HG02610 (cell line): ENCODE results near the gene C1QL4.

Experiments used
- ATAC-seq: cut with Tn5 transposase; IDR thresholded peaks from one replicate; pipeline ENCODE4 v1.9.1; 2021; ENCODE audit warnings: mild to moderate bottlenecking, moderate library complexity; ENCODE audit not compliant: unreplicated experiment

C1QL4 gene

GRCh38 chr12:49305762-49306510 lies 31.1 kb downstream of the C1QL4 start:
- no peak for ATAC-seq

GRCh38 chr12:49304161-49304560 lies 32.8 kb downstream of the C1QL4 start:
- no peak for ATAC-seq

GRCh38 chr12:49301760-49302159 lies 35.2 kb downstream of the C1QL4 start:
- no peak for ATAC-seq

- no peak for ATAC-seq
Observed at GRCh38 chr12:49298160-49298559, 38.8 kb downstream of the C1QL4 start.

- ATAC-seq, result no peak
Observed at GRCh38 chr12:49297695-49298060, 39.3 kb downstream of the C1QL4 start.

GRCh38 chr12:49296836-49297694 lies 39.9 kb downstream of the C1QL4 start:
- no peak for ATAC-seq

GRCh38 chr12:49296034-49296835 lies 40.8 kb downstream of the C1QL4 start:
- ATAC-seq, result no peak

GRCh38 chr12:49295082-49295936 lies 41.7 kb downstream of the C1QL4 start, which contains the start of gene PRPH:
PRPH (plus strand) TSS chr12:49295147; CDS start chr12:49295201, 54 bp downstream.
- ATAC-seq, result no peak

GRCh38 chr12:49294804-49295081 lies 42.2 kb downstream of the C1QL4 start:
- ATAC-seq, result no peak

GRCh38 chr12:49294086-49294803 lies 42.7 kb downstream of the C1QL4 start:
- ATAC-seq, result no peak

GRCh38 chr12:49293056-49293956 lies 43.7 kb downstream of the C1QL4 start:
- ATAC-seq, result no peak

- ATAC-seq, result no peak
Observed at GRCh38 chr12:49292729-49293055, 44.3 kb downstream of the C1QL4 start.

GRCh38 chr12:49288922-49289555 lies 47.9 kb downstream of the C1QL4 start:
- ATAC-seq, result no peak

- ATAC-seq, result no peak
Observed at GRCh38 chr12:49288412-49288853, 48.6 kb downstream of the C1QL4 start.

- no peak for ATAC-seq
Observed at GRCh38 chr12:49287876-49288275, 49.1 kb downstream of the C1QL4 start.

GRCh38 chr12:49284672-49285071 lies 52.3 kb downstream of the C1QL4 start:
- ATAC-seq, result no peak

GRCh38 chr12:49283541-49284429 lies 53.2 kb downstream of the C1QL4 start:
- no peak for ATAC-seq
